ENCODE results near the gene JAM2. TPM values are rescaled to one million over a fixed set of nuclear protein-coding genes. Genes with fewer than 3 reads are reported as not detected.

The JAM2 gene
- total RNA-seq, 2 donors from 2014 or later: 0.48 to 1.7 TPM

DNA sequence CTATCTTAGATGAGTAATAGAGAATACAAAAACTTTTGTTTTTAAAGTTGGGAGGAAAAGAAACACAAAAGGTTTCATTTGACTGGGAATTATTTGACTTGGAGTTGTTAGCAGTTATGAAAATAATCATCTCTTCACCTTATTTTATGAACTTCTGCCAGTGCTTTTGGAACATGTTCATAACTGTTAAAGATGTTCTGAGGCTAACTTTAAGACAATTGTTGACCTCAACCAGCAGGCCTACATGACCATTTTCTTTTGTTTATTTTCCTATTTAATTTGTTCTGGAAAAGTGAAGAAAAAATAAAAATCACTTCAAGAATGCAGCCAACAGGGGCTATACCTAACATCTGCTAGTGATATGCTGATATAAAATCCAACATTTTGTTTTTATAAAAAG, 37.4 kb downstream of the JAM2 start:
- H3K9me3 ChIP-seq (ENCODE audit: control insufficient read depth, low read length): no peaks in the 10 kb centered on the region
- no peak overlapping the region for H3K4me3 Mint-ChIP-seq
- H3K36me3 ChIP-seq (ENCODE audit: control insufficient read depth, insufficient read depth, low read length): no peaks in the 10 kb centered on the region
- no peak overlapping the region for H3K4me3 ChIP-seq (ENCODE audit: low read length)
- H3K27me3 ChIP-seq (ENCODE audit: control insufficient read depth, insufficient read depth, low read length, poor library complexity, severe bottlenecking): no peaks in the 10 kb centered on the region
- no peak for DNase-seq
- H3K4me1 Mint-ChIP-seq: no peaks in the 10 kb centered on the region
- no peaks in the 10 kb centered on the region for H3K4me1 ChIP-seq (ENCODE audit: control insufficient read depth, insufficient read depth, low read length)
- H3K27me3 Mint-ChIP-seq (ENCODE audit: insufficient read depth): peaks cover 13% of the 10 kb centered on the region
- H3K36me3 Mint-ChIP-seq (ENCODE audit: low read depth): no peaks in the 10 kb centered on the region
- H3K27ac ChIP-seq (ENCODE audit: low read depth, low read length): no peak overlapping the region
- TF ChIP-seq, protein P1, sequence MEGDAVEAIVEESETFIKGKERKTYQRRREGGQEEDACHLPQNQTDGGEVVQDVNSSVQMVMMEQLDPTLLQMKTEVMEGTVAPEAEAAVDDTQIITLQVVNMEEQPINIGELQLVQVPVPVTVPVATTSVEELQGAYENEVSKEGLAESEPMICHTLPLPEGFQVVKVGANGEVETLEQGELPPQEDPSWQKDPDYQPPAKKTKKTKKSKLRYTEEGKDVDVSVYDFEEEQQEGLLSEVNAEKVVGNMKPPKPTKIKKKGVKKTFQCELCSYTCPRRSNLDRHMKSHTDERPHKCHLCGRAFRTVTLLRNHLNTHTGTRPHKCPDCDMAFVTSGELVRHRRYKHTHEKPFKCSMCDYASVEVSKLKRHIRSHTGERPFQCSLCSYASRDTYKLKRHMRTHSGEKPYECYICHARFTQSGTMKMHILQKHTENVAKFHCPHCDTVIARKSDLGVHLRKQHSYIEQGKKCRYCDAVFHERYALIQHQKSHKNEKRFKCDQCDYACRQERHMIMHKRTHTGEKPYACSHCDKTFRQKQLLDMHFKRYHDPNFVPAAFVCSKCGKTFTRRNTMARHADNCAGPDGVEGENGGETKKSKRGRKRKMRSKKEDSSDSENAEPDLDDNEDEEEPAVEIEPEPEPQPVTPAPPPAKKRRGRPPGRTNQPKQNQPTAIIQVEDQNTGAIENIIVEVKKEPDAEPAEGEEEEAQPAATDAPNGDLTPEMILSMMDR (conservative IDR thresholded peaks at IDR 0.05): no peak
- H3K27ac Mint-ChIP-seq: no peak overlapping the region
- no peak overlapping the region for H3K9ac ChIP-seq (ENCODE audit: extremely low read depth, low read length, poor library complexity, severe bottlenecking)
- peaks cover 5% of the 10 kb centered on the region for H3K9me3 Mint-ChIP-seq

DNA sequence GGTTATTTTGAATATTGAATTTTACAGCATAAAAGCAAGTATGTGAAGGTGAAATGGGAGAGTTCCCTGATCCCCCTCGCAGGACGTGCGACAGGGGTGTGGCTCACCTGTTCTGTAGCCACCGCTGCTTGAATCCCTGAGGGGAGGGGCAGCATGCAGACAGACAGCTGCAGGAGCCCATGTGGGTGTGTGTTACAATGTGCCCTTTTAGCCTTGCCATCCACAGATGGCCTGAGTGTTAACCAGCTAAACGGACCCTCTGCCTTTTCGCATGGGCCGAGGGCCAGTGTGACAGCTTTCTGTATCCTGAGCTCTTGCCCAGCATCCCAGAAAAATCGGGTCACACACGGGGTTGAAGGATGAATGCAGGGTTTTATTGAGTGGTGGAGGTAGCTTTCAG, 43.3 kb downstream of the JAM2 start:
- Histone ChIP-seq H3K36me3 (ENCODE audit: control insufficient read depth, insufficient read depth, low read length) (no peaks in the 10 kb centered on the region), H3K4me1 (ENCODE audit: control insufficient read depth, insufficient read depth, low read length) (no peaks in the 10 kb centered on the region), H3K4me3 (ENCODE audit: low read length) (no peak overlapping the region), H3K27ac (ENCODE audit: low read depth, low read length) (no peak overlapping the region), H3K9ac (ENCODE audit: extremely low read depth, low read length, poor library complexity, severe bottlenecking) (no peak overlapping the region), H3K9me3 (ENCODE audit: control insufficient read depth, low read length) (no peaks in the 10 kb centered on the region), H3K27me3 (ENCODE audit: control insufficient read depth, insufficient read depth, low read length, poor library complexity, severe bottlenecking) (no peaks in the 10 kb centered on the region)
- DNase-seq: peak; percentile 55
- H3K27me3 Mint-ChIP-seq (ENCODE audit: insufficient read depth): peaks cover 15% of the 10 kb centered on the region
- H3K9me3 Mint-ChIP-seq: no peaks in the 10 kb centered on the region
- H3K27ac Mint-ChIP-seq: no peak overlapping the region
- TF ChIP-seq, protein P1 (conservative IDR thresholded peaks at IDR 0.05): no peak
- no peaks in the 10 kb centered on the region for H3K36me3 Mint-ChIP-seq (ENCODE audit: low read depth)
- H3K4me1 Mint-ChIP-seq: no peaks in the 10 kb centered on the region
- 79 to 84% methylated on average over 8 to 9 of the region's 9 CpGs for WGBS, 2 experiments (ENCODE audit: insufficient coverage in 1 of 2, insufficient read length in 1 of 2)
- no peak overlapping the region for H3K4me3 Mint-ChIP-seq

GRCh38 chr21:25687787-25688186, 48.7 kb downstream of the JAM2 start:
- Histone ChIP-seq H3K4me3 (ENCODE audit: low read length) (no peak overlapping the region), H3K9me3 (ENCODE audit: control insufficient read depth, low read length) (no peaks in the 10 kb centered on the region), H3K9ac (ENCODE audit: extremely low read depth, low read length, poor library complexity, severe bottlenecking) (no peak overlapping the region), H3K36me3 (ENCODE audit: control insufficient read depth, insufficient read depth, low read length) (no peaks in the 10 kb centered on the region), H3K27ac (ENCODE audit: low read depth, low read length) (no peak overlapping the region), H3K4me1 (ENCODE audit: control insufficient read depth, insufficient read depth, low read length) (no peaks in the 10 kb centered on the region), H3K27me3 (ENCODE audit: control insufficient read depth, insufficient read depth, low read length, poor library complexity, severe bottlenecking) (no peaks in the 10 kb centered on the region)
- Mint-ChIP-seq H3K9me3 (no peaks in the 10 kb centered on the region), H3K4me1 (no peaks in the 10 kb centered on the region), H3K27ac (no peak overlapping the region), H3K27me3 (ENCODE audit: insufficient read depth) (peaks cover 2% of the 10 kb centered on the region), H3K36me3 (ENCODE audit: low read depth) (no peaks in the 10 kb centered on the region), H3K4me3 (no peak overlapping the region)
- TF ChIP-seq, protein P1 (conservative IDR thresholded peaks at IDR 0.05): no peak
- WGBS, 2 experiments (ENCODE audit: insufficient coverage in 1 of 2, insufficient read length in 1 of 2): 93 to 100% methylated on average over 4 of the region's 4 CpGs
- DNase-seq: no peak

Measured in endodermal cell (in vitro differentiated cells).